NB4 (cell line): Measurements from ENCODE around the gene CDH12.

Experiments
- POLR2A ChIP-seq: IDR thresholded peaks from 2 replicates; pipeline ENCODE4 v1.6.1; 2011; ENCODE audit warnings: mild to moderate bottlenecking; ENCODE audit not compliant: insufficient read length; ENCODE audit errors: extremely low read depth
- TF ChIP-seq, protein P1 (sequence below): IDR thresholded peaks from 2 replicates; pipeline ENCODE4 v1.6.1; 2011; ENCODE audit warnings: low read depth, low read length
- TF ChIP-seq, protein P2 (sequence below): IDR thresholded peaks from one replicate; pipeline ENCODE4 v1.5.1; 2012; ENCODE audit warnings: low read depth, low read length

DNA sequence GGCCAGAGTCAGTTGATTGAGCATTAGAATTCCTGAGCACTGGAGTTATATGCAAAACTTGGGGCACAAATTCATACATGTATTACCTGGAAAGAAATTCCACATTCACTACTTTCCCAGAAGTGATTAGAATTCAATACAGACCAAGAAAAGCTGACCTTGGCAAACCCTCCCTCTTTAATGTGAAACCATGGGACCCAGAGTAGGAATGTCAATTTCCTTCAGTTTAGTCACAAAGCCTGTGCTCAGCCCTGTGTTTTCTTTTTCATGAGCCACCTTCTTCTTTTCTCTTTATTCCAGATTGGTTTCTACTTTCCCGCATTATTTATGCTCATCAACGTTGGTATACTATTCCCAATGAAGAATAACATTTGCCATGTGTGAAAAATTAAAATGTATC, 420.2 kb downstream of the CDH12 start:
- TF ChIP-seq, protein P1, sequence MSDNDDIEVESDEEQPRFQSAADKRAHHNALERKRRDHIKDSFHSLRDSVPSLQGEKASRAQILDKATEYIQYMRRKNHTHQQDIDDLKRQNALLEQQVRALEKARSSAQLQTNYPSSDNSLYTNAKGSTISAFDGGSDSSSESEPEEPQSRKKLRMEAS, result no peak
- TF ChIP-seq, protein P2, sequence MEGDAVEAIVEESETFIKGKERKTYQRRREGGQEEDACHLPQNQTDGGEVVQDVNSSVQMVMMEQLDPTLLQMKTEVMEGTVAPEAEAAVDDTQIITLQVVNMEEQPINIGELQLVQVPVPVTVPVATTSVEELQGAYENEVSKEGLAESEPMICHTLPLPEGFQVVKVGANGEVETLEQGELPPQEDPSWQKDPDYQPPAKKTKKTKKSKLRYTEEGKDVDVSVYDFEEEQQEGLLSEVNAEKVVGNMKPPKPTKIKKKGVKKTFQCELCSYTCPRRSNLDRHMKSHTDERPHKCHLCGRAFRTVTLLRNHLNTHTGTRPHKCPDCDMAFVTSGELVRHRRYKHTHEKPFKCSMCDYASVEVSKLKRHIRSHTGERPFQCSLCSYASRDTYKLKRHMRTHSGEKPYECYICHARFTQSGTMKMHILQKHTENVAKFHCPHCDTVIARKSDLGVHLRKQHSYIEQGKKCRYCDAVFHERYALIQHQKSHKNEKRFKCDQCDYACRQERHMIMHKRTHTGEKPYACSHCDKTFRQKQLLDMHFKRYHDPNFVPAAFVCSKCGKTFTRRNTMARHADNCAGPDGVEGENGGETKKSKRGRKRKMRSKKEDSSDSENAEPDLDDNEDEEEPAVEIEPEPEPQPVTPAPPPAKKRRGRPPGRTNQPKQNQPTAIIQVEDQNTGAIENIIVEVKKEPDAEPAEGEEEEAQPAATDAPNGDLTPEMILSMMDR, result no peak
- TF ChIP-seq POLR2A, result no peak
